ENCODE measurements around the gene RAB37.

Gene RAB37

DNA sequence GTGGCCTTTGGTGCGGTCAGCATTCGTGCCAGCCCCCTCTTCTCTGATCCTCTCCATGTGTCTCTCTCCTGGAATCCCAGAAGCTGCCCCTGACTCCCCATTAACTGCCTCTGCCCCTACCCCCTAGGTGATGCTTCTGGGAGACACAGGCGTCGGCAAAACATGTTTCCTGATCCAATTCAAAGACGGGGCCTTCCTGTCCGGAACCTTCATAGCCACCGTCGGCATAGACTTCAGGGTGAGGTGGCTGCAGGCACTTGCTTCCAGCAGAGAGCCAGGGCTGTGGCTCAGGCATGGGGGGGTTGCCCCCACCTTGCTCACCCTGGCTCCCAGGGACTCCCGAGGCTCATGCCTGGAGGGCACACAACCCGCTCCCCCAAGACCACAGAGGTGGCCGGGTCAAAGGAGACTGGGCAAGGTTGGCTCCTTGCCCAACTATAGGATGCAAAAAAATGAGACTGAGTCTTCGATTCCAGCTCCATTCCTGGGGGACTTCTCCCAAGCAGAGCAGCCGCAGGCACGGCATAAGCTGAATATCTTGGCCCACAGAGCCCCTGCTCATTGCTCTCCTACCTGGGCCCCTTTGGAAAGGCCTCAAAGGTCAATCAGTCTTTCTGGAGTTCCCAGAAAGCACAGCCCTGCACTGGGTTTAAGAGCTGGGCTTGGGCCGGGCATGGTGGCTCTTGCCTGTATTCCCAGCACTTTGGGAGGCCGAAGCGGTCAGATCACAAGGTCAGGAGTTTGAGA lies 3.8 kb downstream of the RAB37 start:
- no peak for DNase-seq (ENCODE audit: low spot score)

DNA sequence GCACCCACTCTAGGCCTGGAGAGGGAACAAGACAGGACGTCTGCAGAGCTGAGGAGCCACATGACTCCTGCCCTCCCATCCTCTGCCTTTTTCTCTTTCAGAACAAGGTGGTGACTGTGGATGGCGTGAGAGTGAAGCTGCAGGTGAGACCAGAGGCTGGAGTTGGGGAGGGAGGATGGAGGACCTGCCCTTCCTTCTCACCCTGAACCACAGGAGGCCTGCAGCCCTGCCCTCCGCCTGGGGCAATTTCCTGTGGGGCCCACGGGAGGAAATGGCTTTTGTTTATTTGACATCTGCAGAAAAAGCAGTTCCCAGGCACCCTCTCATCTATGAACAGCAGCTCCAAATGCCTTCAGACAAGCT lies 5.1 kb downstream of the RAB37 start:
- TF ChIP-seq, protein P1, sequence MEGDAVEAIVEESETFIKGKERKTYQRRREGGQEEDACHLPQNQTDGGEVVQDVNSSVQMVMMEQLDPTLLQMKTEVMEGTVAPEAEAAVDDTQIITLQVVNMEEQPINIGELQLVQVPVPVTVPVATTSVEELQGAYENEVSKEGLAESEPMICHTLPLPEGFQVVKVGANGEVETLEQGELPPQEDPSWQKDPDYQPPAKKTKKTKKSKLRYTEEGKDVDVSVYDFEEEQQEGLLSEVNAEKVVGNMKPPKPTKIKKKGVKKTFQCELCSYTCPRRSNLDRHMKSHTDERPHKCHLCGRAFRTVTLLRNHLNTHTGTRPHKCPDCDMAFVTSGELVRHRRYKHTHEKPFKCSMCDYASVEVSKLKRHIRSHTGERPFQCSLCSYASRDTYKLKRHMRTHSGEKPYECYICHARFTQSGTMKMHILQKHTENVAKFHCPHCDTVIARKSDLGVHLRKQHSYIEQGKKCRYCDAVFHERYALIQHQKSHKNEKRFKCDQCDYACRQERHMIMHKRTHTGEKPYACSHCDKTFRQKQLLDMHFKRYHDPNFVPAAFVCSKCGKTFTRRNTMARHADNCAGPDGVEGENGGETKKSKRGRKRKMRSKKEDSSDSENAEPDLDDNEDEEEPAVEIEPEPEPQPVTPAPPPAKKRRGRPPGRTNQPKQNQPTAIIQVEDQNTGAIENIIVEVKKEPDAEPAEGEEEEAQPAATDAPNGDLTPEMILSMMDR (IDR thresholded peaks at IDR 0.05; ENCODE audit: extremely low read depth, missing control alignments): no peak
- peak; percentile 66 for DNase-seq (ENCODE audit: low spot score)

More for the DNA sequence above, 3.8 kb downstream of the RAB37 start:
- TF ChIP-seq, protein P1 (IDR thresholded peaks at IDR 0.05; ENCODE audit: extremely low read depth, missing control alignments): no peak

DNA sequence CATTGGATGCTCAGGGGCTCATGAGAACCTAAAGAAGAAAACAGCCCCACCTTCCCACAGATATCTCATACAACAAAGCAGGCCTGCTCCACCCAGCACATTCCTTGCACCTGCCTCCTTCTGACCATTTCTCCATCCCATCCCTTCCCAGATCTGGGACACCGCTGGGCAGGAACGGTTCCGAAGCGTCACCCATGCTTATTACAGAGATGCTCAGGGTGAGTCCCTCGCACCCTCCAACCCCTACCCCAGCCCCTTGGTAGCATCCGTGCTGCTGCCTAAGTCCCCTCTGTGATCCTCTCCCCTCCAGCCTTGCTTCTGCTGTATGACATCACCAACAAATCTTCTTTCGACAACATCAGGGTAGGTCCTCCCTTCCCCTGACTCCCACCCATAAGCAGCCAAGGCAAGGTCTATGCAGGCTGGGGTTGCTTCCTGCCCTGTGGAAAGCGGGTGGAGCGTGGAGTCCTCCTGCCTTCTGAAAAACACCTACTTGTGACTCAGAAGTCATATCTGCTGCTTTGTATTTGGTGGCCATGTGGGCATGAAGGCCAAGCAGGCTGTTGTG lies 6.0 kb downstream of the RAB37 start:
- TF ChIP-seq, protein P1 (IDR thresholded peaks at IDR 0.05; ENCODE audit: extremely low read depth, missing control alignments): no peak
- DNase-seq (ENCODE audit: low spot score): no peak

DNA sequence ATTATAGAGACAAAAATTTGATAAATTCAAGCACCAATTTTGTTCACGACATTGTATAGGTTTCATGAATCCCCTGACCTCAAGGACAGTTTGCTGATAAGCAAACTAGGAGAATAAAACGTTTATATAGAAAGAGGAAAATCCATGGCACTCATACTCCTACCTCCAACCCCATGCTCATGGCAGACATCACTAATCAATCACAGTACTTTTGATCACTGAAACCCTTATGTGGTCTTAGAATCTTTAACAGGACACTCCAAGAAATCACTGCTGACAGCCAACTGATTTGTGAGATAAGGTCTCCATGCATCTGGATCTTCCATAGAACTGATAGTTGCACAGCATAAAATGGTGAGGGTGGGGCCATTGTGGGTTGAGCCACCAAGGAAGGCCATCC lies 6.7 kb downstream of the RAB37 start:
- TF ChIP-seq, protein P1 (IDR thresholded peaks at IDR 0.05; ENCODE audit: extremely low read depth, missing control alignments): no peak
- no peak for DNase-seq (ENCODE audit: low spot score)

DNA sequence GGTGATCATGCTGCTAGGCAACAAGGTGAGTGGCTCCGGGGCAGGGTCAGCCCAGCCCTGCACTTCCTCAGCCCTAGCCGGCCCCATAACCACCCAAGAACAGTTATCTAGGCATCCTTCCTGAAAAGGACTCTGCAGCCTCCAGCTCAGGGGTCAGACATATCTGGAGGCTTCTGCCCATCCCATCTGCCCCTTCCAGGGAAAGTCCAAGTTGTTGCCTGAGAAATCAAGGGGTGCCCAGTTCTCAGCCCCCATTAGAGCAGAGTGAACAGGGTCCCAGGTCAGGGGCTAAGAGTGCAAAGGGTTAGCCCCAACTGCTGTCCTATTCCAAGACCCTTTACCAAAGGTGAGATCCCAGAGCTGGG lies 7.3 kb downstream of the RAB37 start:
- TF ChIP-seq, protein P1 (IDR thresholded peaks at IDR 0.05; ENCODE audit: extremely low read depth, missing control alignments): no peak
- no peak for DNase-seq (ENCODE audit: low spot score)

DNA sequence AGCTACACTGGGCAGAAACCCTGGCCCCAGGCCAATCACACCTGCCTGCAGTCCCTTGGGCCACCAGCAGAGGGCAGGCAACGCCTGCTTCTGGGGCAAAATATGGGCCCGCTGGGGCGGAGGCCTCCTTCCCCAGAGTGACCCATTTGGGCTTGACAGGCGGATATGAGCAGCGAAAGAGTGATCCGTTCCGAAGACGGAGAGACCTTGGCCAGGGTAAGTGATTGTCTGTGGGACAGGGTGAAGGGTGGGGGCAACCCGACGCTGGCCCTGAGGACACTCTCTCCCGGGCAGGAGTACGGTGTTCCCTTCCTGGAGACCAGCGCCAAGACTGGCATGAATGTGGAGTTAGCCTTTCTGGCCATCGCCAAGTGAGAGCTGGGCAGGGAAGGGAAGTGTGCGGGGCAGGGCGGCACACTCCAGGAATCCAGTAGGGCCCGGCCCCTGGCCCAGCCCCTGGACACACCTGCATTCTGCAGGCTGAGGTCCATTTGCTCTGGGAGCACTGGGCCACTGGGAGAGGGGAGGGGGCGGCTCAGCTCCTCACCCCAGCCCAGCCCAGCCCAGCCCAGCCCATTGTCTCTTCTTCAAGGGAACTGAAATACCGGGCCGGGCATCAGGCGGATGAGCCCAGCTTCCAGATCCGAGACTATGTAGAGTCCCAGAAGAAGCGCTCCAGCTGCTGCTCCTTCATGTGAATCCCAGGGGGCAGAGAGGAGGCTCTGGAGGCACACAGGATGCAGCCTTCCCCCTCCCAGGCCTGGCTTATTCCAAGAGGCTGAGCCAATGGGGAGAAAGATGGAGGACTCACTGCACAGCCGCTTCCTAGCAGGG lies 7.9 kb downstream of the RAB37 start:
- TF ChIP-seq, protein P1 (IDR thresholded peaks at IDR 0.05; ENCODE audit: extremely low read depth, missing control alignments): peak; percentile 95
- DNase-seq (ENCODE audit: low spot score): peak; percentile 80
